GM23248 (cell line): ENCODE measurements around the gene SRPK2.

Experiments used
- EZH2 ChIP-seq: fragments of 200-600 bp; sonication (generic); IDR thresholded peaks from 2 replicates; pipeline ENCODE4 v1.6.1; 2018; ENCODE audit warnings: antibody characterized with exemption, mild to moderate bottlenecking; ENCODE audit not compliant: insufficient read depth, poor library complexity, severe bottlenecking
- EZH2phosphoT487 ChIP-seq: fragments of 200-600 bp; sonication (generic); IDR thresholded peaks from 2 replicates; pipeline ENCODE4 v1.6.1; 2018; ENCODE audit warnings: antibody characterized with exemption, moderate library complexity, mild to moderate bottlenecking, low read depth; ENCODE audit not compliant: insufficient read depth

GRCh38 chr7:105164751-105165150 lies 224.0 kb downstream of the SRPK2 start:
- TF ChIP-seq EZH2 (no peak), EZH2phosphoT487 (no peak)
